B cell (primary cell): Measurements from ENCODE around the gene BRSK1.

Experiments used
- CTCF ChIP-seq: fragments of 200-600 bp; IDR thresholded peaks from one replicate; pipeline ENCODE4 v1.8.0; 2022; ENCODE audit warnings: antibody characterized with exemption, mild to moderate bottlenecking
- EZH2 ChIP-seq: IDR thresholded peaks from 2 replicates; pipeline ENCODE4 v1.6.1; 2012; ENCODE audit warnings: borderline replicate concordance, low read depth, mild to moderate bottlenecking, moderate library complexity, low read length; ENCODE audit not compliant: insufficient read depth, poor library complexity, severe bottlenecking

GRCh38 chr19:55265723-55266386, 17.9 kb upstream of the BRSK1 start:
- TF ChIP-seq CTCF (no peak), EZH2 (no peak)
